Fibroblast of skin of left biceps (primary cell): ENCODE measurements around the gene ALDH1L1.

Experiments
- DNase-seq, 2 experiments: peaks; one replicate each; pipeline ENCODE4 v3.0.0-alpha.2; 2013; ENCODE audit warnings: low read depth in 2 of 2

The ALDH1L1 gene

DNA sequence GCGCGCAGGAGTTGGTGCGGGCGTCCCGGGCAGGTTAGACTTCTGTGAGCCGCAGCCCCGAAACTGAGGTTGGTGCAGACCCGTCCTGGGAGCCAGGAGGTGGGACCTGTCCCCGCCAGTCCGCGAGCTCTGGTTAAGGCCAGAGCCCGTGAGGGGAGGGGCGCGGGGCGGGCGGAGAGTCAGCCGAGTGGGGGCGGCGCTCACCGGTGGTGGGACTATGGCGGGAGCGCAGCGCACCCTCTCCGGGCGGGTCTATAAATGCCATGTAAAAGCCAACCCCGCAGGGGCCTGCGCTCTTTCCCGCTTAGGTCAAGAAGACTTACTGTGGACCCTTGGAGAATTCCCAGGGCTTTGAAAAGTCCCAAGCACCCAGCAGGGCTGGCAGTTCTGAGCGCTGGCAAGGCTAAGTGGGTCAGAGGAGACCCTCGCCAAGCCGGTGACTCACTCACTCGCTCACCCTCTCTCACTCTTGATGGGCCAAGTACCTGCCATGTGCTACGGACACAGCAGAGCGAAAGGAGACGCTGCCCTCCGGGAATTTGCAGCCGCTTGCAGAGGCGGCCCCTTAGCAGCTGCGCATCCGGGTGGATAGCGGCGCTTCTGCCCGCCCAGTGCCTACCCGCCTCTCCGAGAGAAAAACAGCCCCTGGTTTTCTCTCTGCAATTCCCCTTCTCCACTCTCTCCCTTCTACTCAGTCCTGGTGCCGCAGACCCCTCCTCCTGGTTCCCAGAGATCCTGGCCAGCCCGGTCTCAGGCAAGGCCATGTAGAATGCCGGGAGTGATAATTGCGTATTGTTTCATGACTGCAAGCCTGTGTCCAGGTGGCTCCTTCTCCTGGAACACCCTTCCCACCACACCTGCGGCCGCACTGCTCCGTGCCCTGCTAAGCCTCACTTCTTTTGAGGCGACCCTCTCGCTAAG, at the start of gene ALDH1L1:
Gene ALDH1L1, minus strand, starts transcription at position 110 of the 921 bp plus-strand sequence. CDS start 19,607 bp downstream, outside the sequence.
- DNase-seq: no peak

DNA sequence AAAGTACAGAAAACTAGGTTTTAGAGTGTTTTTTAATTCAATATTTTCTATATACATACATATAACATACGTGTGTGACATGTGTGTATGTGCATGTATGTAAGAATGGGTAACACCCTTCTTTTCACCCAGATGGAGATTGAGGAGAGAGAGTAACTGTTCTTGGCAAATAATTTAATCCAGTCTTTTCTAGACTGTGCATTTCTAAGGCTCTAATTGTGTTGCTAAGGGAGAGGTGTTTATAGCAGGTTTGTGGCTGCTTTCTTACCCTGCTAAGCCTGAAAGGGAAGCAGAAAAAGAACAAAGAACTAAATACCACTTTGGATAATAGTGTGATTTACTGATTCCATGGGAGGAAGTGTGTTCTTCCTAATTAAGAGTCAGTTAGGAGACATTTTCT, 46.0 kb upstream of the ALDH1L1 start:
- DNase-seq: no peak

DNA sequence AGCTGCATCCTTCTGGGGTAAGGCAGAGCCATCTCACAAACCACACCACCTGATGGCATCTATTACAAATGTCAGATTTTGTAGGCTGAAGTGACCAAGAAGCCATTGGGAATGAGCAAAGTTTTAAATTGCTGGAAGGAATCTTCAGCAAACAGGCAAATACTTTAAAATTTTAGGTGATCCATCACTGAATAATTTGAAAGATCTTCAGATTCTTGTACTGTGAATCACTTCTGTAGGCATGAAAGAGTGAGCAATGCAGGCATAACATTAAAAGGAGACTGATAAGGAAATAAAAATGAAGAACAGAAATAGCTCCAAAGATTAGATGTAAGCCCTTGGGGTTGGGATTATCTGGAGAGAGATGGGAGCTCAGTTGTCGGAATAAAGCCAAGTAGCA, 36.0 kb upstream of the ALDH1L1 start:
- peak in 1 of 2 experiments; percentile 17 for DNase-seq

DNA sequence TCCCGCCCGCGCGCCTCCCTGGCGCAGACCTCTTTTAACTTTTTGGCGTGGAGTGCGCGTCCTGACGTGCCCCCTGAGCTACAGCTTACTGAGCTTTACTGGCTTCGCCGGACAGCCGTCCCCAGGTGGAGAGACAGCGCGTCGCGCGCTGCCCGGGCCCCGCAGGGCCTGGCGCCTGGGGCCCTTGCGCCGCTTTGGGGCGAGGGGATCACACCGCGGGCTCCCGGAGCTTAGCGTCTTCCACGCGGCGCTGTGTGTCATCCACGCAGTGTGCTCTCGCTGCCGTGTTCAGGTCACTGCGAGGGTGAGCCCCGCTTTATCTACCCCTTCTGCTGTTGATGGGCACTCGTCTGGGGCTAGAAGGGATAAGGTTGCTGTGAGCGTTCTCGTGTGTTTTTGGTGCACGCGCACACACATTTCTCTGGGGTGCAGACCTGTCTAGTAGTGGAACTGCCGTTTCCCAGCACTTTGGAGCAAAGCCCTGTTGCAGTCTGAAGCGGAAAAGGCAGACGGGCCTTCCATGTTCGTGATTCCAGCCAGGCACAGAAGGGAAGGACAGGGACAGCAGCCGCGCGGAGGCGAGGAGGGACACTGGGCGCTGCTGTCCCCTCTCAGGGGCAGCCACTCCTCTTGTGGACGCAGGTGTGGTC, 33.1 kb upstream of the ALDH1L1 start:
- DNase-seq: no peak

DNA sequence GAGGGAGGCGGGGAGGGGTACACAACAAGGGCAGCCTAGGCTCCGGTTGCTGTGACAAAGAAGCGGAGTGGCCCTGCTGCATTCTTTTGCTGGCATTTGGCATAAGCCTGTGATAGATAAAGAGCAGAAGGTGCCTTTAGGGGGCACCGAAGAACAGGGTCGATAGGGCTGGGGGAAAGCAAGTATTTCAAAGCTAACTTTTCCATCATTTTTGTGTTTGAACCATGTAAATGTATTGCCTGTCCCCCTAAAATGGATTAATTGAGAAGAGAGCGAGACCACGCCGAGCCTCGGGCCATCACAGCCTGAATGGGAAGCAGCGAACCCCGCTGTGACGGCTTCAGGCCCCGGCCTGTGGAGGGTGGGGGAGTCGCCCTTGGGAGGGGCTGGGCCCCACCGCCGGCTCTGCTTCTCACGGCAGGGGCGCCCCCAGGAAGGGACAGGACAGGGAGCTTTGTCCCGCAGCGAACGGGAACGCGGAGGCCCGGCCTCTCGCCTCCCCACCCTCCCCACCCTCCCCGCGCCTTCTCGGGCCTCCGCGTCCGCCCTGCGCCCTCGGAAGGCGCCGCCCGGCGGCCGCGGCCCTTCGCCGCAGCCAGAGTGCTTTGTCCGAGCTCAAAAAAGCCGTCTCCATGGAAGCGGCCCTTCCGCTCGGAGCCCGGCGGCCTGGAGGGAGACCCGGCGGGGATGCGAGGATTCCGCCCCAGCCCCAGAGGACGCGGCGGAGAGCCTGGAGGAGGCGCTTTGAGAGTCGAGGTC, 32.4 kb upstream of the ALDH1L1 start:
- no peak for DNase-seq

DNA sequence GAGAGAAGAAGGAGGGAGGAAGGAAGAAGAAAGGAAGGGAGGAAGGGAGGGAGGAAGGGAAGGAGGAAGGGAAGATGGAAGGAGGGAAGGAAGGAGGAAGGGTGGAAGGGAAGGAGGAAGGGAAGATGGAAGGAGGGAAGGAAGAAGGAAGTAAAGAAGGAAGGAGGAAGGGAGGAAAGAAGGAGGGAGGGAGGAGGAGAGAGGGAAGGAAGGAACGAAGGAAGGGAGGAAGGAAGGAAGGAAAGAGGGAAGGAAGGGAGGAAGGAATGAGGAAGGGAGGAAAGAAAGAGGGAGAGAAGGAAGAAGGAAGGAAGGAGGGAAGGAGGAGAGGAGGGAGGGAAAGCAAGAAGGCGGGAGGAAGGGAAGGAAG, 31.8 kb upstream of the ALDH1L1 start:
- no peak for DNase-seq

DNA sequence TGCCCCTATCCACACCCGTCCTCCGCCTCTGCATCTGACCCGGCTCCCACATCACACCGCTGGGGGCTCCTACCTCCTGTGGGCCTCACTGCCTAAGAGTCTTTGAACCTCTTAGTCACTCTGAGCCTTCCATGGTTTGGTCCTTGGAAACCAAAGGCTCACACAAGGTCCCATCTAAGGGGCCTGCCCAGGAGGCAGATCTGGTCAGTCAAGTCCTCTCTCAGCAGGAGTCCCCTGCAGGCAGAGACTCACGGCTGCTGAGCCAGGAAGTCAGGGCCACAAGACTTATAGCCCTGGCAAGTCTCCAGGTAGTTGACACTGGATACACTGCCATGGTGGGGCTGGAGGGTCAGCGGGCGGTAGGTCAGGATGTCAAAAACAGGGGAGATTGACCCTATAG, 31.2 kb upstream of the ALDH1L1 start:
- DNase-seq: no peak

DNA sequence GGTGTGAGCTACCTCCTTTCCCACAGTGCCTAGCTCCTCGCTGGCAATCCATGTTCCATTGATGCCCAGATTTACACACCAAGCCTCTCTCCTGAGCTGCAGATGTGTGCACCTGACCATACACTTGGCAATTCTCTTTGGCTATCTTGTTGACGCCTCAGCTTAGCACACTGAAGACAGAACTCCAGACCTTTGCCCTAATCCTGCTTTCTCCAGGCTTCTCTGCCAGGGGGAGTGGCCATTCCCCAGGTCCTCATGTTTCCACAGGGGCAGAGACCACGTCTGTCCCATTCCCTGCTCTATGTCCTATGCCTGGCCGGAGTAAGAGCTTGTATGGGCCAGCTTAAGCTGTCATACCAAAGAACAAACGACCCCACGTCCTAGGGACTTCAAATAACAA, 30.2 kb upstream of the ALDH1L1 start:
- DNase-seq: no peak

DNA sequence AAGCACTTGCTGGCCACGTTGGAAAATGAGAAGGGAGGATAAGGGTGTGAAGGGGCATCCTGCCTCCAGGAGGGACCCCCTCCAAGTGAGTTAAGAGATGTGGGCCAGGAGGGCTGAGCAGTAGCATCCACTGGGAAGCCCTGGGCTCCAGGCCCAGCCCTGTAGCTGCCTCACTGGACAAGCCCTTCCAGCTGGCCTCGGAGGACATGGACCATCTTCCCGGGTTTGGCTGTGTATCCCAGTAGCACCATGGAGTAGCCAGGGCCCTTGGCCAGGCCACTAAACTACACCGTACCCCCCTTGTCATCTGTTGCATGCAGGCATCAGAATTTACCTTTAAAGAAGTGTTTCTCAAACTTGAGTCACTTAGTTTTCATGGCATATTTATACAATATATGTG, 29.4 kb upstream of the ALDH1L1 start:
- DNase-seq: no peak

DNA sequence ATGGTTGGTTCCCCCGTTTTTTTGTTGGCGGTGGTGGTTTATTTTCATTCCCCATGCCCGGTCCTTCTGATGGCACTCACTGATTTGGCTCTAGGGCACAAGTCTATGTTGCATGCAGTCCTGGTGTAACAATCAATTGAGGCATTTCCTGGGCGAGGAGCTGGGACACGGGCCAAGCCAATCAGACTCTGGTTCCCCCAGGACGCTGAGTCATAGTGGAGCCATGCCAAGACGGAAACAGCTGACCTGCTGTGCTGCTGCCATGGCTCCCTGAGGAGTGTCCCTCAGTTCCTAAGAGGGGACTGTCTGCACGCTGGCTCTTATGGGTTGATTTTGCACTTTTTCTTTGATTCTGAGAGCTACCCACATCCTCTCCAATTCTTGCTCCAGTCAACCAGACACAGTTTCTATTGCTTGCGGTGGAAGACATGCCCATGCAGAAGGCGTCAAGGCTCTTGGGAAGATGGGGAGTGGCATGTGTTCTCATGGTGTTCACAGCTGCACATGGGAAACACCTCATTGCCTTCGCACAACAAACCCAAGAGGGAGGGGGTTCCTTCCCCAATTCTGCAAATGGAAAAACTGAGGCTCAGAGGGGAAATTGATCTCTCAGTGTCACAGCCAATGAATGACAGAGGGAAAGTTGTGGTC, 28.3 kb upstream of the ALDH1L1 start:
- peak; percentile 34 to 45 for DNase-seq

DNA sequence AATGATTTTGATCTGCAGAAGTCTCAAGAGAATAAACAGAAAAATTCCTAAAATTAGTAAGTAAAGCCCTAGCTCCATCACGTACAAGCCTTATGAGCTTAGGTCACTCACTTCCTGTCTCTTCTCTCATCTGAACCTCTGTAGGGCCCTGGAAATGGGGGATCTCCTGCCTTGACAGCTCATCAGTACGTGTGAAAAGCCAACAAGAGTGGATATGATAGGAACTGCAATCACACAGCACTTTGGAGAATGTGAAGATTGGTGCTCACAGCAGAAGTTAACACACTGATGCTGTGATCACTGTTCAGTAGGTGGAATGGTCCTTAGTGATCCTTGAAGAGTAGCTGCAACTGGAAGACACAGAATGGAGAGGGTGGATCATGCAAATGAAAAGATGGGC, 27.8 kb upstream of the ALDH1L1 start:
- no peak for DNase-seq

DNA sequence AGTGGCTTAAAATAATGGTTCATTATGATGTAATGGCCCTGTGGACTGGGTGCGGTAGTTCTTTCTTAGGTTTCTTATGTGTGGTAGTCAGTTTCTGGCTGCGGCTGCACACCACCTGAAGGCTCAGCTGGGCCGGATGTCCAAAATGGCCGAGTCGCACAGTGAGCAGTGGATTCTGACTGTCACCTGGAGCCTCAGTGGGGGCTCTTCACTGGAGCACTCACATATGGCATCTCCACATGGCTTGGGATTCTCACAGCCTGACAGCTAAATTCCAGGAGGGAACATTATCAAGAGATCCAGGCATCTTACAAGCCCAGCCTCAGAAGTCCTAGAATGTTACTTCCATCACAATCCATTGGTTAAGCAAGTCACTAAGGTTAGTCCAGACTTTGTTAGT, 26.8 kb upstream of the ALDH1L1 start:
- no peak for DNase-seq

DNA sequence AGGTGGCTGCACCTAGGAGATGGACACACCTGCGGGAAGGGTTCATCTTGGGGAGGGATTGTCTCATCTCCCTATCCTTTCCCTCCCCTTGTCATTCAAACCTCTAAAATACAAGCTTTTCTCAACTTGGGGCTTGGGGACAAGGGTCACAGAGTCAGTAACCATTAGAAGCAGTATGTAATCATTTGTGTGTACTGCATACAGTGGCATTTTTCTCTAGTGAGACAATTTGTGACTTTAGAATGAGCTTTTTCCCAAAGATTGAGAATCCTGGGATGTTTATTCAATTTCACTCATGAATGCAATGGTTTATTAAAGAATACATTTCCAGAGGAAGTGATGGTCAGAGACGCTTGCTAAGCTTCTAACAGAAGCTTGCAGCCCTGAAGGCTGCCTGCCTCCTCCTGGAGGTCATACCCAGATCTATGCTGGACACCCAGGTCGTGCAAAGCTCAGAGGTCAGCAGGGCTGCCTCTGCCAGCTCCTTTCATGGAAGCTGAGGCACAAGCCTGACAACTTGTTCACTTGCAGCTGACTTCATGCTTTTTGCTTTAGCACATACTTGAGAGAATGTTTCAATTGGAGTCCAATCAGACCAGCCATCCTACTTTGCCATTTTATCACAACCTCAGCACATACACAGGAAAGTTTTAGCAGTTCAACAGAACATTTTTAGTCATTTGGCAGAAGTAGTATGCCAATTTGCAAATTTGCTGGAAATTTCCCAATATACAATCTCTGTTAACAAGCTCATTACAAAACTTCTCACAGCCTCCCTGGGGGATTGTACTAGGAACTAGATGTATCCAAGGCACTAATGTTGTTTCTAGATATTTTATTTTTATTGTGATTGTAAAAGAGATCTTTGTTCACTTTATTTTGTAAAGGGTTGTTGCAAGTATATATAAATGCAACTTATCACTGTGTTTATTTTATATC, 25.6 kb upstream of the ALDH1L1 start:
- DNase-seq: no peak

DNA sequence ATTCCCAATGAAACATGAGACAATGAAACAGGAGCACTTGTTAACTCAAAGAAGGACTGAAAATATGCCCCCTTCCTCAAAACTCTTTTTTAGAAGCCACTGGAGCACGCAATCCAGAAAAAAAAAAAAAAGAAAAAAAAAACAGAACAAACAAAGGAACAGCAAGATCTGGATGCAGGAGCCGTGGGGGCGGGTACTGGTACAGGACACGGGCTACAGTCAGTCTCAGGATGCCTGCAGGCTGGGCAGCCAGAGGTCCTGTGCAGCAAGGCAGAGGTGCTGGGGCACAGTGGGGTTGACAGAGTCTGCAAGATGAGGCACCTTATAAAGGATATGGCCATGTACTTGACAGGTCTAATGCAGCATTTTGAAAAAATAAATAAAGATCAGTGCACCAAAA, 22.3 kb upstream of the ALDH1L1 start:
- no peak for DNase-seq

DNA sequence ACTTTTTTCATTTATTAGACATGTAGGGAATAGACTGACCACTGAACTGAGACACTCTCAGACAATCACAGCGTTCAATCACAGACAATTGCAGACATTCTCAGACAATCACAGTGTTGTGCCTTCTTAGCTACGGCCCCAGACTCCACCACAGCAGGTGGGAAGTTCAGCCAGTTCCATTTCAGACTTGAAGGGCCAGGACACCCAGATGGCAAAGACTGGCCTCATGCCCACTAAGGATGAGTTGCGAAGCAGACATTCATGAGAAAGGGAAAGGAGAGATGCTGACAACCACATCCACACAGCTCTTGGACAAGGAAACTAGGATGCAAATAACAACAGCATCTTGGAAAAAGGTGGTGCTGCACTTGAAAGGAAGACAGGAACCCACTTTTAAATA, 21.9 kb upstream of the ALDH1L1 start:
- no peak for DNase-seq

DNA sequence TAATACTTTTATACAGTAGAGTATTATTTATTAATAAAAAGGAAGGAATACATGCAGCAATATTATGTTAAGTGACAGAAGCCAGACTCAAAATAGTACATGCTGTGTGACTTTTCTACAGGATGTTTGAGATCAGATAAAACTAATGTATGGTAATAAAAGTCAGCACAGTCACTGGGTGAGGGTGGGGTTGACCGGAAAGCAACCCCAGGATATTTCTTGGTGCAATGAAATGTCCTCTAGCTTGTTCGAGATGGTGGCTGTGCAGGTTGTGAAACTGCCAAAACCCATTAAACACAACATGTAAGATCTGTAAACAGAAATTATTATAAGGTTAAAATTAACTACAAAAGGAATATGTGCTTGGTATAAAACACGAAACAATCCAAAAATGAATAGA, 20.8 kb upstream of the ALDH1L1 start:
- DNase-seq: no peak

DNA sequence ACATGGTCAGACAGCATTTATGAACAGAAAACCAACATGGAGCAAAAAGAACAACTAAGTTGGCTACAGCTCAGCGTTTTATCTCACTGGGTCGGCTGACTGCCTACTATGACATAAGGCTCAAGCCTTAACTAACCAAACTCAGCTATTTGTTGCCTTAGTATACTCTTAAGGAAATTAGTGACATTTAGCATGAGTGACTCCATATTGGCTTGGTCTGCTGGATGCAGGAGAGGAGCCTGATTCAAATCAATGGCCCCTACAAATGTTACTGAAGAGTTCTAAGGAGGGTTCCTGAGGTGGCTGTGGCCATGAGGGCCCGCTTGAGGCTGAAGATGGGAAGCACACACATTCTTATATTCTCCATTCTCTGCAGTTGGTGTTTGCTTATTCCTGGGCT, 20.1 kb upstream of the ALDH1L1 start:
- DNase-seq: no peak

DNA sequence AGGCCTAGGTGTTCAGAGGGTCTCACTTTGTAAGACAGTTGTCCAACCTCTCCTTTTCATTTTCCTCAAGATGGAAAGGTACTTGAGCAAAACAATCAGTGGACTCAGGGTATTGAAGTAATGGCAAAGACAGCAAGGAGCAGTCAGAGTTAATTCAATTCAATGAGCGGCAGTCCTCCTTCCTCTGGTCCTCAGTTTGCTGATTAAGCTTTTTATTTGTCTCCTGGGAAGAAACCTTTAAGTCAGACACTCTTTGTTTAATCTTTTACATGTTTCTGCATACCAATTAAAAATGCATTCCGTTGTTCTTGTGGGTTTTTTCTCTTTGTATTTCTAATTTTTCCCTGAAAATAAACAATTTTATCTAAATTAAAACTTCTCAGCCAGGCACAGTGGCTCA, 18.9 kb upstream of the ALDH1L1 start:
- DNase-seq: no peak

DNA sequence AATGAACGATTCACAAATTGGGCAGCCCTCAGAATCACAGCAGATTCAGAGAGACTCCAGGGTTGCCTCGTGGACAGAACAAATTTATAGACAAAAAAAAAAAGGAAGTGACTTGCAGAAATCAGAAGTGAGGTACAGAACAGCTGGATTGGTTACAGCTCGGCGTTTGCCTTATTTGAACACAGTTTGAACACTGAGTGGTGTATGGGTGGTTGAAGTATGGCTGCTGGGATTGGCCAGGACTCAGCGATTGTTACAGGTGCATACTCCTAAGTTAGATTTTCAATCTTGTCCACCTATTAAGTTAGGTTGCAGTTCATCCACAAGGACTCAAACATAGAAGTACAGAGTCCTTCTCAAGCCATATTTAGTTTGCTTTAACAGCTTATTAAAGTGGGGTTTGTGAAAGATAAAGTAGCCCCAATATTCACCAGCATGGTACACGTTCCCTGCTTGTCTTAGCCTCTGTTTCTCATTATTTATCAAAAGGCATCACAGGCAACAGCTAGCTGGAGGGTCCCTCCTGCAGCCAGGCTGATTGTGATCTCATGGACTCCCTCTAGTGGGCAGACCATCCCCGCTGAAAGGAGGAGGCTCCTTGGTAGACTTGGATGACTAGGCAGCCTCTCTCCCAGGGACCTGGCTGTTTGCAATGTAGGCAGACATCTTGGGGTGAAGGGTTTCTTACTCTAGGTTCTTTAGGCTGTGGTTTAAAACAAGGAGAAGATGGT, 17.6 kb upstream of the ALDH1L1 start:
- DNase-seq: no peak

DNA sequence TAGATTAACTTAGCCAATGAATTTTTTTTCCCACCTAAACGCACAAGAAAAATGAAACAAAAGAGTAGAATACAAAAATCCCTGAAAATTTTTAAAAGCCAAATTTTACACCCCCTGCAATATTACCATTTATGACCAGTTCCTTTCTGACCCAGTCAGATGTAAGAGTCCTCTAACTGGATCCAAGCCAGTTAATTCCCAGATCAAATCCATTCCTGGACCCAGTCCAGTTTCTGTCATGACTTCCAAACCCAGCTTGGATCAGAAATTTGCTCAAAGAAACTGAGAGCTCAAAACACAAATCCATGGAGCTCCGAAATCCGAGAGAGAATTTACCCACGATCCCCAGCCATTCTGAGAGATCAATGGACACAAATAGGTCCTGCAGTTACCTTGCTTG, 17.0 kb upstream of the ALDH1L1 start:
- no peak for DNase-seq
